Keratinocyte (primary cell): ENCODE data around the gene HYAL4. TPM values are rescaled to one million over a fixed set of nuclear protein-coding genes. Genes with fewer than 3 reads are reported as not detected.

Experiments used
- DNase-seq: peaks from one replicate; pipeline ENCODE4 v3.0.0-alpha.2; 2011; ENCODE audit warnings: low read depth, missing footprints, low spot score
- FAIRE-seq: peaks from 2 replicates; lab custom pipeline; 2011; peaks lifted over from hg19 to GRCh38; lab: Jason Lieb, UNC
- H2AFZ ChIP-seq: 2 replicates; pipeline ENCODE4 v1.6.0; 2012; ENCODE audit warnings: low read length, control low read depth, inconsistent platforms; ENCODE audit not compliant: control insufficient read depth
- H3K27ac ChIP-seq: 2 replicates; pipeline ENCODE4 v1.5.1; 2011; ENCODE audit warnings: low read length; ENCODE audit not compliant: control insufficient read depth, insufficient read depth
- H3K27me3 ChIP-seq: 3 replicates; pipeline ENCODE4 v1.6.0; 2011; ENCODE audit warnings: low read length; ENCODE audit not compliant: control insufficient read depth, insufficient read depth; ENCODE audit errors: extremely low read depth
- H3K36me3 ChIP-seq, 2 experiments: 2 replicates in 1 of 2; 3 replicates in 1 of 2; pipeline ENCODE4 v1.5.1; 2011; ENCODE audit warnings: low read length in 2 of 2, mild to moderate bottlenecking in 1 of 2; ENCODE audit not compliant: control insufficient read depth in 2 of 2, insufficient read depth in 2 of 2; ENCODE audit errors: extremely low read depth in 1 of 2
- H3K4me1 ChIP-seq: 3 replicates; pipeline ENCODE4 v1.5.1; 2011; ENCODE audit warnings: low read length; ENCODE audit not compliant: control insufficient read depth, insufficient read depth; ENCODE audit errors: extremely low read depth
- H3K4me2 ChIP-seq: 3 replicates; pipeline ENCODE4 v1.6.0; 2011; ENCODE audit warnings: low read depth, low read length; ENCODE audit not compliant: control insufficient read depth, insufficient read depth; ENCODE audit errors: extremely low read depth
- H3K4me3 ChIP-seq, 3 experiments: fragments of 200-600 bp in 1 of 3; sonication (generic) in 1 of 3; 2 replicates in 2 of 3; 3 replicates in 1 of 3; pipeline ENCODE4 v1.5.1; 2011 to 2016; ENCODE audit warnings: low read length in 3 of 3, mild to moderate bottlenecking in 3 of 3, control low read depth in 2 of 3, inconsistent platforms in 1 of 3, low read depth in 1 of 3, mixed read lengths in 1 of 3, mixed run types in 1 of 3, moderate library complexity in 1 of 3; ENCODE audit not compliant: control insufficient read depth in 2 of 3, insufficient read depth in 2 of 3; ENCODE audit errors: extremely low read depth in 1 of 3
- H3K79me2 ChIP-seq: 2 replicates; pipeline ENCODE4 v1.6.0; 2012; ENCODE audit warnings: low read length; ENCODE audit not compliant: control insufficient read depth, insufficient read depth
- H3K9ac ChIP-seq: 3 replicates; pipeline ENCODE4 v1.6.0; 2011; ENCODE audit warnings: low read length; ENCODE audit not compliant: control insufficient read depth, insufficient read depth; ENCODE audit errors: extremely low read depth
- H3K9me1 ChIP-seq: 3 replicates; pipeline ENCODE4 v1.6.0; 2011; ENCODE audit warnings: low read length; ENCODE audit not compliant: control insufficient read depth, insufficient read depth; ENCODE audit errors: extremely low read depth
- H3K9me3 ChIP-seq: 2 replicates; pipeline ENCODE4 v1.5.1; 2012; ENCODE audit warnings: low read depth, low read length; ENCODE audit not compliant: control insufficient read depth
- H4K20me1 ChIP-seq: 3 replicates; pipeline ENCODE4 v1.6.0; 2011; ENCODE audit warnings: low read length; ENCODE audit not compliant: control insufficient read depth, insufficient read depth; ENCODE audit errors: extremely low read depth
- EZH2 ChIP-seq: IDR thresholded peaks from one replicate; pipeline ENCODE4 v1.6.1; 2012; ENCODE audit warnings: inconsistent platforms, mild to moderate bottlenecking, low read length, moderate library complexity
- dilution Hi-C: fragments of 300-500 bp; cut with MboI; formaldehyde crosslinking; loops from one replicate; pipeline ENCODE4 v1.7.0; 2020; ENCODE audit warnings: low sequenced_read_pairs; ENCODE audit not compliant: extremely low pct_ligation_motif_present
- polyA plus RNA-seq, 5 experiments: library from polyadenylated mRNA; depleted of rRNA in 3 of 5; stranded (reverse) in 3 of 5; stranded (forward) in 1 of 5; unstranded in 1 of 5; fragments of >200 nt; gene quantifications; 1 replicate in 1 of 5; 2 replicates in 3 of 5; 3 replicates in 1 of 5; pipeline versions ENCODE4 v1.2.1 to v1.2.3, GENCODE V29; 2011 to 2012; ENCODE audit warnings: missing spikeins in 2 of 5, low read depth in 1 of 5, low replicate concordance in 1 of 5
- TF ChIP-seq, protein P1 (sequence below), 3 experiments: IDR thresholded peaks in 1 of 3; conservative IDR thresholded peaks in 1 of 3; optimal IDR thresholded peaks in 1 of 3; 2 replicates in 2 of 3; 3 replicates in 1 of 3; pipeline versions ENCODE3 to v1.5.1; 2011; ENCODE audit warnings: low read length in 3 of 3, mild to moderate bottlenecking in 3 of 3, moderate library complexity in 2 of 3, control low read depth in 1 of 3, inconsistent platforms in 1 of 3; ENCODE audit not compliant: insufficient read depth in 2 of 3; ENCODE audit errors: extremely low read depth in 1 of 3

HYAL4 gene
- polyA plus RNA-seq, 1 donor (not counting 4 experiments of a cell fraction or from before 2014, with no cell fraction given) = 0.26 TPM

DNA sequence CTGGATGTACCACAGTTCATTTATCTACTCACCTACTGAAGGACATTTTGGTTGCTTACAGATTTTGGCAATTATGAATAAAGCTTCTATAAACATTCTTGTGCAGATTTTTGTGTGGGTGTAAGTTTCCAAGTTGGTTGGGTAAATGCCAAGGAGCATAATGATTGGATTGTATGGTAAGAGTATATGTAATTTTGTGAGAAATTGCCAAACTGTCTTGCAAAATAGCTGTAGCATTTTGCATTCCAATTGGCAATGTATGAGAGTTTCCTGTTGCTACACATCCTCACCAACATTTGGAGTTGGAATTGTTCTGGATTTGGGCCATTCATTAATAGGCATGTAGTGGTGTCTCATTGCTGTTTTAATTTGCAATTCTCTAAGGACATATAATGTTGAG, 33.9 kb upstream of the HYAL4 start:
- no peak for DNase-seq
- dilution Hi-C loops = no loop called here

GRCh38 chr7:123816916-123817315, 28.1 kb upstream of the HYAL4 start:
- Histone ChIP-seq H3K27ac (no peak overlapping the region), H3K4me1 (peaks cover 9% of the 10 kb centered on the region), H3K79me2 (no peaks in the 10 kb centered on the region), H3K27me3 (no peaks in the 10 kb centered on the region), H2AFZ (no peak overlapping the region), H3K36me3 (no peaks in the 10 kb centered on the region), H4K20me1 (no peaks in the 10 kb centered on the region), H3K9me1 (no peaks in the 10 kb centered on the region), H3K4me3 (no peak overlapping the region), H3K4me2 (no peak overlapping the region), H3K9me3 (no peaks in the 10 kb centered on the region), H3K9ac (no peak overlapping the region)
- FAIRE-seq (no peak), DNase-seq (no peak)
- dilution Hi-C loops = no loop called here
- TF ChIP-seq, protein P1, sequence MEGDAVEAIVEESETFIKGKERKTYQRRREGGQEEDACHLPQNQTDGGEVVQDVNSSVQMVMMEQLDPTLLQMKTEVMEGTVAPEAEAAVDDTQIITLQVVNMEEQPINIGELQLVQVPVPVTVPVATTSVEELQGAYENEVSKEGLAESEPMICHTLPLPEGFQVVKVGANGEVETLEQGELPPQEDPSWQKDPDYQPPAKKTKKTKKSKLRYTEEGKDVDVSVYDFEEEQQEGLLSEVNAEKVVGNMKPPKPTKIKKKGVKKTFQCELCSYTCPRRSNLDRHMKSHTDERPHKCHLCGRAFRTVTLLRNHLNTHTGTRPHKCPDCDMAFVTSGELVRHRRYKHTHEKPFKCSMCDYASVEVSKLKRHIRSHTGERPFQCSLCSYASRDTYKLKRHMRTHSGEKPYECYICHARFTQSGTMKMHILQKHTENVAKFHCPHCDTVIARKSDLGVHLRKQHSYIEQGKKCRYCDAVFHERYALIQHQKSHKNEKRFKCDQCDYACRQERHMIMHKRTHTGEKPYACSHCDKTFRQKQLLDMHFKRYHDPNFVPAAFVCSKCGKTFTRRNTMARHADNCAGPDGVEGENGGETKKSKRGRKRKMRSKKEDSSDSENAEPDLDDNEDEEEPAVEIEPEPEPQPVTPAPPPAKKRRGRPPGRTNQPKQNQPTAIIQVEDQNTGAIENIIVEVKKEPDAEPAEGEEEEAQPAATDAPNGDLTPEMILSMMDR (optimal IDR thresholded peaks at IDR 0.05 in 1 of 3, IDR thresholded peaks at IDR 0.05 in 1 of 3, conservative IDR thresholded peaks at IDR 0.05 in 1 of 3; ENCODE audit: extremely low read depth in 1 of 3, insufficient read depth in 2 of 3, low read length in 3 of 3) = no peak
- TF ChIP-seq EZH2 = no peak

More for the DNA sequence above, 33.9 kb upstream of the HYAL4 start:
- no peak overlapping the region for H3K4me2 ChIP-seq
- H3K27ac ChIP-seq = no peak overlapping the region
- H3K9ac ChIP-seq = no peak overlapping the region
- no peaks in the 10 kb centered on the region for H3K36me3 ChIP-seq
- no peak overlapping the region for H3K4me3 ChIP-seq
- H3K9me1 ChIP-seq = no peaks in the 10 kb centered on the region
- H3K9me3 ChIP-seq = no peaks in the 10 kb centered on the region
- H3K27me3 ChIP-seq = no peaks in the 10 kb centered on the region
- no peaks in the 10 kb centered on the region for H4K20me1 ChIP-seq
- H2AFZ ChIP-seq = no peak overlapping the region
- TF ChIP-seq, protein P1 (optimal IDR thresholded peaks at IDR 0.05 in 1 of 3, IDR thresholded peaks at IDR 0.05 in 1 of 3, conservative IDR thresholded peaks at IDR 0.05 in 1 of 3; ENCODE audit: extremely low read depth in 1 of 3, insufficient read depth in 2 of 3, low read length in 3 of 3) = no peak
- no peak for TF ChIP-seq EZH2
- H3K4me1 ChIP-seq = no peaks in the 10 kb centered on the region
- no peak for FAIRE-seq
- no peaks in the 10 kb centered on the region for H3K79me2 ChIP-seq
